H9 (cell line): ENCODE measurements around the gene STARD10. TPM values are rescaled to one million over a fixed set of nuclear protein-coding genes. Genes with fewer than 3 reads are reported as not detected.

ENCODE experiments used
- DNase-seq: peaks from one replicate; pipeline ENCODE4 v3.0.0-alpha.2; 2017
- H2AFZ ChIP-seq: one replicate; pipeline ENCODE4 v1.6.1; 2013; ENCODE audit warnings: mild to moderate bottlenecking, low read length, control low read depth, moderate library complexity
- H2AK5ac ChIP-seq: 2 replicates; pipeline ENCODE4 v1.6.1; 2013; ENCODE audit warnings: low read length, control low read depth, mixed read lengths; ENCODE audit not compliant: insufficient read length
- H2BK120ac ChIP-seq: one replicate; pipeline ENCODE4 v1.6.1; 2013; ENCODE audit warnings: low read depth, mild to moderate bottlenecking, low read length, control low read depth, inconsistent platforms; ENCODE audit not compliant: poor library complexity, severe bottlenecking
- H2BK12ac ChIP-seq: 2 replicates; pipeline ENCODE4 v1.6.1; 2013; ENCODE audit warnings: low read length, control low read depth, mixed read lengths, low read depth; ENCODE audit not compliant: insufficient read length
- H2BK15ac ChIP-seq: 2 replicates; pipeline ENCODE4 v1.6.1; 2013; ENCODE audit warnings: low read depth, low read length, control low read depth
- H2BK20ac ChIP-seq: one replicate; pipeline ENCODE4 v1.6.1; 2013; ENCODE audit warnings: low read depth, mild to moderate bottlenecking, low read length, control low read depth, inconsistent platforms; ENCODE audit not compliant: poor library complexity, severe bottlenecking
- H2BK5ac ChIP-seq: 2 replicates; pipeline ENCODE4 v1.6.1; 2013; ENCODE audit warnings: low read length, control low read depth, mixed read lengths; ENCODE audit not compliant: insufficient read length
- H3K14ac ChIP-seq: 2 replicates; pipeline ENCODE4 v1.6.1; 2013; ENCODE audit warnings: low read length, control low read depth; ENCODE audit not compliant: insufficient read depth
- H3K18ac ChIP-seq: 2 replicates; pipeline ENCODE4 v1.6.1; 2013; ENCODE audit warnings: low read depth, mild to moderate bottlenecking, mixed read lengths, low read length, control low read depth; ENCODE audit not compliant: insufficient read length
- H3K23ac ChIP-seq: 2 replicates; pipeline ENCODE4 v1.6.1; 2013; ENCODE audit warnings: low read length, control low read depth, mixed read lengths, low read depth; ENCODE audit not compliant: insufficient read length
- H3K23me2 ChIP-seq: 2 replicates; pipeline ENCODE4 v1.6.1; 2013; ENCODE audit warnings: low read depth, mild to moderate bottlenecking, mixed read lengths, low read length, control low read depth; ENCODE audit not compliant: insufficient read length, poor library complexity, severe bottlenecking
- H3K27ac ChIP-seq: 2 replicates; pipeline ENCODE4 v1.5.1; 2013; ENCODE audit warnings: low read length, control low read depth, mixed read lengths, low read depth; ENCODE audit not compliant: insufficient read length
- H3K27me3 ChIP-seq: 2 replicates; pipeline ENCODE4 v1.6.1; 2013; ENCODE audit warnings: low read length, control low read depth, inconsistent platforms; ENCODE audit not compliant: insufficient read depth
- H3K4ac ChIP-seq: 2 replicates; pipeline ENCODE4 v1.6.1; 2013; ENCODE audit warnings: low read depth, mild to moderate bottlenecking, control low read depth, inconsistent platforms, low read length, moderate library complexity
- H3K4me1 ChIP-seq: 2 replicates; pipeline ENCODE4 v1.6.1; 2013; ENCODE audit warnings: low read length, control low read depth, inconsistent platforms; ENCODE audit not compliant: insufficient read depth
- H3K4me2 ChIP-seq: 2 replicates; pipeline ENCODE4 v1.6.1; 2013; ENCODE audit warnings: low read length, control low read depth, mixed read lengths; ENCODE audit not compliant: insufficient read length, insufficient read depth
- H3K56ac ChIP-seq: 2 replicates; pipeline ENCODE4 v1.6.1; 2013; ENCODE audit warnings: low read depth, mild to moderate bottlenecking, mixed read lengths, low read length, control low read depth; ENCODE audit not compliant: insufficient read length
- H3K79me1 ChIP-seq: 2 replicates; pipeline ENCODE4 v1.6.1; 2013; ENCODE audit warnings: low read depth, mild to moderate bottlenecking, moderate library complexity, low read length, control low read depth, inconsistent platforms; ENCODE audit not compliant: insufficient read depth, poor library complexity, severe bottlenecking
- H3K79me2 ChIP-seq: 2 replicates; pipeline ENCODE4 v1.6.1; 2013; ENCODE audit warnings: low read length, control low read depth, inconsistent platforms; ENCODE audit not compliant: insufficient read depth
- H3K9ac ChIP-seq: 2 replicates; pipeline ENCODE4 v1.6.1; 2013; ENCODE audit warnings: low read length, control low read depth, mixed read lengths; ENCODE audit not compliant: insufficient read length; ENCODE audit errors: extremely low read depth
- H3K9me3 ChIP-seq: one replicate; pipeline ENCODE4 v1.6.1; 2013; ENCODE audit warnings: low read depth, low read length, inconsistent platforms; ENCODE audit not compliant: control insufficient read depth
- H3T11ph ChIP-seq: one replicate; pipeline ENCODE4 v1.6.1; 2013; ENCODE audit warnings: mild to moderate bottlenecking, low read length, control low read depth, inconsistent platforms
- H4K20me1 ChIP-seq: one replicate; pipeline ENCODE4 v1.6.1; 2013; ENCODE audit not compliant: control insufficient read depth, insufficient read length, insufficient read depth
- H4K5ac ChIP-seq: 2 replicates; pipeline ENCODE4 v1.6.1; 2013; ENCODE audit warnings: low read depth, mild to moderate bottlenecking, mixed read lengths, low read length, control low read depth; ENCODE audit not compliant: insufficient read length
- H4K8ac ChIP-seq: replicated peaks from 2 replicates; pipeline ENCODE4 v1.6.1; 2013; ENCODE audit warnings: low read length, control low read depth, mixed read lengths, low read depth; ENCODE audit not compliant: insufficient read length
- H4K91ac ChIP-seq: 2 replicates; pipeline ENCODE4 v1.6.1; 2013; ENCODE audit warnings: low read depth, mild to moderate bottlenecking, moderate library complexity, mixed read lengths, low read length, control low read depth; ENCODE audit not compliant: insufficient read length
- H3K27ac Mint-ChIP-seq, 3 experiments: 2 replicates in 2 of 3; 3 replicates in 1 of 3; pipeline ENCODE4 v1.8.0; 2020 to 2021; ENCODE audit warnings: mixed read lengths in 3 of 3, mild to moderate bottlenecking in 1 of 3, moderate library complexity in 1 of 3
- H3K27me3 Mint-ChIP-seq: 2 replicates; pipeline ENCODE4 v1.8.0; 2021; ENCODE audit warnings: low read depth, mild to moderate bottlenecking, moderate library complexity, mixed read lengths
- H3K36me3 Mint-ChIP-seq, 3 experiments: 2 replicates in 2 of 3; 3 replicates in 1 of 3; pipeline ENCODE4 v1.8.0; 2020 to 2021; ENCODE audit warnings: low read depth in 3 of 3, mixed read lengths in 3 of 3; ENCODE audit not compliant: insufficient read depth in 1 of 3
- H3K4me1 Mint-ChIP-seq, 2 experiments: 2 replicates each; pipeline ENCODE4 v1.8.0; 2020; ENCODE audit warnings: mixed read lengths in 2 of 2
- H3K4me3 Mint-ChIP-seq, 2 experiments: 2 replicates in 1 of 2; 3 replicates in 1 of 2; pipeline ENCODE4 v1.8.0; 2020 to 2021; ENCODE audit warnings: mild to moderate bottlenecking in 2 of 2, mixed read lengths in 2 of 2, moderate library complexity in 1 of 2
- H3K9me3 Mint-ChIP-seq, 2 experiments: 2 replicates in 1 of 2; 3 replicates in 1 of 2; pipeline ENCODE4 v1.8.0; 2020; ENCODE audit warnings: mild to moderate bottlenecking in 2 of 2, mixed read lengths in 2 of 2, moderate library complexity in 1 of 2
- WGBS: extraction: QIAGEN DNeasy Blood & Tissue Kit; methylation state at CpG from one replicate; pipeline ENCODE4 v1.1.7; 2013; ENCODE audit warnings: missing lambda C conversion rate, low lambda C conversion rate, mixed read lengths; ENCODE audit not compliant: insufficient read length; ENCODE audit errors: extremely low coverage; 5-methylcytosine and 5-hydroxymethylcytosine counted together
- total RNA-seq: library from RNA; stranded (reverse); gene quantifications from 2 replicates; pipeline ENCODE4 v1.2.1, GENCODE V29; 2021
- TF ChIP-seq, protein P1 (sequence below): fragments of 200-600 bp; sonication (generic); conservative IDR thresholded peaks from 3 replicates; pipeline ENCODE4 v1.8.0; 2021; ENCODE audit warnings: antibody characterized with exemption, mild to moderate bottlenecking

Gene STARD10
- total RNA-seq, 1 experiment from 2014 or later, result 24.4 TPM

DNA sequence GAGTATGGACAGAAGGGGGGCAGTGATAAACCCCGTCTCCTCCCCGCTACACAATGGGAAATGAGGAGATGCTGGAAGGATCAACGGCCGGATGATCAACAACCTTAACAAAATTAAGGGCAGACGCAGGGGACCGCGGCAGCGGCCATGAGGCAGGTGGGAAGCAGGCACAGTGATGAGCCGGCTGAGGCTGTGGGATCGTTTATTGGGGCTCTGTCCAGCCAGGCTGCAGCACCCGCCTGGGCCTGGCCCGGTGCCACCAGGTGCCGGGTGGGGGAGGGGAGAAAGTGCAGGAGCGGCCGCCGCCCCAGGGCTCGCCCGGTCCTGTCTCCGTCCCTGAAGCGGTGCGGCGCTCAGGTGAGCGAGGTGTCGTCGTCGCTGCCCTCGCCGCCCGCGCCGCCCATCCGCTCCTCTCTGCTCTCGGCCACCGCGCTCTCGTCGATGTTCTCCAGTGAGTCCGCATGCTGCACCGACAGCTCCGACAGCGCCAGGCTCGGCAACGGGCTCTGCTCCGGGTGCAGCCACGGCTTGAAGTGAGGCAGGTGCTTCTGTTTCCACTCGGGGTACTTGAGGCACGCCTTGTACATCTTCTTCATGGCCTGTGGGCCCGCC lies 39.2 kb downstream of the STARD10 start:
- H2BK15ac ChIP-seq, result no peak overlapping the region
- H3K27ac ChIP-seq, result no peak overlapping the region
- no peak overlapping the region for H2BK12ac ChIP-seq
- H4K8ac ChIP-seq, result no peak overlapping the region
- no peak overlapping the region for H3K4me2 ChIP-seq
- no peak overlapping the region for H2BK120ac ChIP-seq
- no peak overlapping the region for H2AFZ ChIP-seq
- TF ChIP-seq, protein P1, sequence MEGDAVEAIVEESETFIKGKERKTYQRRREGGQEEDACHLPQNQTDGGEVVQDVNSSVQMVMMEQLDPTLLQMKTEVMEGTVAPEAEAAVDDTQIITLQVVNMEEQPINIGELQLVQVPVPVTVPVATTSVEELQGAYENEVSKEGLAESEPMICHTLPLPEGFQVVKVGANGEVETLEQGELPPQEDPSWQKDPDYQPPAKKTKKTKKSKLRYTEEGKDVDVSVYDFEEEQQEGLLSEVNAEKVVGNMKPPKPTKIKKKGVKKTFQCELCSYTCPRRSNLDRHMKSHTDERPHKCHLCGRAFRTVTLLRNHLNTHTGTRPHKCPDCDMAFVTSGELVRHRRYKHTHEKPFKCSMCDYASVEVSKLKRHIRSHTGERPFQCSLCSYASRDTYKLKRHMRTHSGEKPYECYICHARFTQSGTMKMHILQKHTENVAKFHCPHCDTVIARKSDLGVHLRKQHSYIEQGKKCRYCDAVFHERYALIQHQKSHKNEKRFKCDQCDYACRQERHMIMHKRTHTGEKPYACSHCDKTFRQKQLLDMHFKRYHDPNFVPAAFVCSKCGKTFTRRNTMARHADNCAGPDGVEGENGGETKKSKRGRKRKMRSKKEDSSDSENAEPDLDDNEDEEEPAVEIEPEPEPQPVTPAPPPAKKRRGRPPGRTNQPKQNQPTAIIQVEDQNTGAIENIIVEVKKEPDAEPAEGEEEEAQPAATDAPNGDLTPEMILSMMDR, result no peak
- H4K20me1 ChIP-seq, result peaks cover 2% of the 10 kb centered on the region
- no peak overlapping the region for H3T11ph ChIP-seq
- no peak overlapping the region for H3K4ac ChIP-seq
- no peaks in the 10 kb centered on the region; the same call in 1 of the 2 replicates for H3K4me1 ChIP-seq
- no peaks in the 10 kb centered on the region for H3K27me3 Mint-ChIP-seq
- WGBS, result no CpG with 5 or more reads among the region's 48 CpGs
- no peaks in the 10 kb centered on the region for H3K27me3 ChIP-seq
- peak overlapping the region in 2 of 3 experiments; percentile 12 to 81; a peak in 1 of 7 replicates for H3K27ac Mint-ChIP-seq
- H3K79me2 ChIP-seq, result peaks cover 2% of the 10 kb centered on the region; the same call in 1 of the 2 replicates
- H3K4me1 Mint-ChIP-seq, result peaks cover 19 to 40% of the 10 kb centered on the region in 2 experiments
- H2BK5ac ChIP-seq, result no peak overlapping the region
- no peak overlapping the region for H2AK5ac ChIP-seq
- no peak overlapping the region for H3K23ac ChIP-seq
- no peak overlapping the region for H3K14ac ChIP-seq
- peaks cover 7% of the 10 kb centered on the region for H3K79me1 ChIP-seq
- peak; percentile 60 for DNase-seq
- no peak overlapping the region; a peak in 1 of 5 replicates for H3K4me3 Mint-ChIP-seq
- no peak overlapping the region for H4K91ac ChIP-seq
- H3K36me3 Mint-ChIP-seq, result peaks cover 3 to 10% (median 8%) of the 10 kb centered on the region in 3 experiments; a peak in 5 of 7 replicates
- H3K18ac ChIP-seq, result no peak overlapping the region
- H3K23me2 ChIP-seq, result peaks cover 4% of the 10 kb centered on the region
- no peaks in the 10 kb centered on the region; a peak in 1 of 5 replicates for H3K9me3 Mint-ChIP-seq
- no peaks in the 10 kb centered on the region for H3K9me3 ChIP-seq
- no peak overlapping the region for H3K56ac ChIP-seq
- H3K9ac ChIP-seq, result no peak overlapping the region
- no peak overlapping the region for H4K5ac ChIP-seq
- H2BK20ac ChIP-seq, result no peak overlapping the region
